Liver (tissue), 9 donors: ENCODE data around the gene TRIM69. TPM values are rescaled to one million over a fixed set of nuclear protein-coding genes. Genes with fewer than 3 reads are reported as not detected.

Source experiments
- DNase-seq: peaks from one replicate; pipeline ENCODE4 v3.0.0-alpha.2; 2017; ENCODE audit warnings: low spot score
- H3K27ac ChIP-seq, 2 donors: one replicate each; pipeline ENCODE4 v1.7.0; 2013; ENCODE audit warnings: inconsistent platforms in 2 of 2, low read length in 2 of 2, control low read depth in 1 of 2, low read depth in 1 of 2, mild to moderate bottlenecking in 1 of 2
- H3K27me3 ChIP-seq, 4 donors: one replicate each; pipeline versions ENCODE4 v1.6.1 to v1.7.0; 2013; ENCODE audit warnings: low read length in 3 of 4, inconsistent platforms in 1 of 4, mild to moderate bottlenecking in 1 of 4, moderate library complexity in 1 of 4; ENCODE audit not compliant: control insufficient read depth in 4 of 4, insufficient read depth in 4 of 4
- H3K36me3 ChIP-seq, 4 donors: one replicate each; pipeline versions ENCODE4 v1.6.1 to v1.7.0; 2013; ENCODE audit warnings: low read length in 3 of 4, mild to moderate bottlenecking in 3 of 4, low read depth in 1 of 4, moderate library complexity in 1 of 4; ENCODE audit not compliant: control insufficient read depth in 4 of 4, insufficient read depth in 3 of 4
- H3K4me1 ChIP-seq, 4 donors: one replicate each; pipeline versions ENCODE4 v1.6.1 to v1.7.0; 2013; ENCODE audit warnings: low read length in 3 of 4, mild to moderate bottlenecking in 3 of 4, moderate library complexity in 1 of 4; ENCODE audit not compliant: control insufficient read depth in 4 of 4, insufficient read depth in 4 of 4
- H3K4me3 ChIP-seq, 3 donors: one replicate each; pipeline versions ENCODE4 v1.6.1 to v1.7.0; 2013; ENCODE audit warnings: low read length in 3 of 3, control low read depth in 1 of 3, low read depth in 1 of 3, mild to moderate bottlenecking in 1 of 3
- H3K9ac ChIP-seq, 2 donors: one replicate each; pipeline ENCODE4 v1.7.0; 2013; ENCODE audit warnings: low read length in 2 of 2, mild to moderate bottlenecking in 2 of 2, moderate library complexity in 2 of 2, control low read depth in 1 of 2, low read depth in 1 of 2
- H3K9me3 ChIP-seq, 4 donors: one replicate each; pipeline versions ENCODE4 v1.6.1 to v1.7.0; 2013; ENCODE audit warnings: low read length in 3 of 4; ENCODE audit not compliant: control insufficient read depth in 4 of 4
- ATF3 ChIP-seq: IDR thresholded peaks from 2 replicates; pipeline ENCODE4 v1.6.1; 2016; ENCODE audit warnings: antibody characterized with exemption
- CTCF ChIP-seq: fragments of 150-350 bp; IDR thresholded peaks from 2 replicates; pipeline ENCODE4 v1.5.1; 2017; ENCODE audit warnings: improper control_type of control experiment, low read depth, low read length; ENCODE audit not compliant: missing input control
- EGR1 ChIP-seq, 2 donors: IDR thresholded peaks; 2 replicates each; pipeline ENCODE4 v1.6.1; 2016 to 2018; ENCODE audit warnings: antibody characterized with exemption in 2 of 2, low read depth in 2 of 2
- FOXA1 ChIP-seq: IDR thresholded peaks from 2 replicates; pipeline ENCODE4 v1.6.1; 2016; ENCODE audit warnings: antibody characterized with exemption
- FOXA2 ChIP-seq: IDR thresholded peaks from 2 replicates; pipeline ENCODE4 v1.6.1; 2016; ENCODE audit warnings: antibody characterized with exemption
- GABPA ChIP-seq, 2 donors: IDR thresholded peaks in 1 of 2; conservative IDR thresholded peaks in 1 of 2; 2 replicates each; pipeline ENCODE4 v1.6.1; 2016; ENCODE audit warnings: antibody characterized with exemption in 2 of 2, mild to moderate bottlenecking in 1 of 2, moderate library complexity in 1 of 2
- HNF4A ChIP-seq, 2 donors: conservative IDR thresholded peaks; 2 replicates each; pipeline ENCODE4 v1.6.1; 2016; ENCODE audit warnings: antibody characterized with exemption in 2 of 2, mild to moderate bottlenecking in 2 of 2
- HNF4G ChIP-seq: IDR thresholded peaks from 2 replicates; pipeline ENCODE4 v1.6.1; 2016; ENCODE audit warnings: antibody characterized with exemption
- JUND ChIP-seq, 2 donors: IDR thresholded peaks; 2 replicates each; pipeline ENCODE4 v1.6.1; 2016; ENCODE audit warnings: antibody characterized with exemption in 2 of 2
- MAX ChIP-seq: IDR thresholded peaks from 2 replicates; pipeline ENCODE4 v1.6.1; 2016; ENCODE audit warnings: antibody characterized with exemption
- NR2F2 ChIP-seq: IDR thresholded peaks from 2 replicates; pipeline ENCODE4 v1.6.1; 2016; ENCODE audit warnings: antibody characterized with exemption
- RAD21 ChIP-seq, 2 donors: IDR thresholded peaks; 2 replicates each; pipeline ENCODE4 v1.6.1; 2016; ENCODE audit warnings: antibody characterized with exemption in 2 of 2, mild to moderate bottlenecking in 2 of 2
- REST ChIP-seq: IDR thresholded peaks from 2 replicates; pipeline ENCODE4 v1.6.1; 2016; ENCODE audit warnings: antibody characterized with exemption, mild to moderate bottlenecking
- RXRA ChIP-seq, 2 donors: IDR thresholded peaks; 2 replicates each; pipeline ENCODE4 v1.6.1; 2017 to 2018; ENCODE audit warnings: antibody characterized with exemption in 2 of 2, mild to moderate bottlenecking in 1 of 2
- SP1 ChIP-seq: IDR thresholded peaks from 2 replicates; pipeline ENCODE4 v1.6.1; 2018; ENCODE audit warnings: antibody characterized with exemption, mild to moderate bottlenecking
- TAF1 ChIP-seq: conservative IDR thresholded peaks from 2 replicates; pipeline ENCODE4 v1.6.1; 2016; ENCODE audit warnings: antibody characterized with exemption, mild to moderate bottlenecking
- YY1 ChIP-seq: IDR thresholded peaks from 2 replicates; pipeline ENCODE4 v1.6.1; 2016; ENCODE audit warnings: antibody characterized with exemption, mild to moderate bottlenecking
- ZBTB33 ChIP-seq: IDR thresholded peaks from 2 replicates; pipeline ENCODE4 v1.6.1; 2016; ENCODE audit warnings: antibody characterized with exemption
- WGBS: extraction: QIAGEN DNeasy Blood & Tissue Kit; methylation state at CpG from one replicate; pipeline ENCODE4 v1.1.7; 2013; 5-methylcytosine and 5-hydroxymethylcytosine counted together
- polyA plus RNA-seq, 2 donors: library from polyadenylated mRNA; stranded (reverse) in 1 of 2; unstranded in 1 of 2; fragments of 200-250 nt in 1 of 2; fragments of >200 nt in 1 of 2; fragmentation: Nextera tagmentation in 1 of 2; extraction: Ambion mirVana in 1 of 2; gene quantifications; one replicate each; pipeline versions ENCODE4 v1.2.1 to v1.2.3, GENCODE V29; 2013 to 2015
- total RNA-seq, 2 donors: library from RNA; depleted of rRNA; stranded (reverse); fragments of >200 nt; gene quantifications; one replicate each; pipeline ENCODE4 v1.2.3, GENCODE V29; 2014
- donor health status: healthy.
- donor health status: healthy.
- donor health status: healthy.
- donor health status: healthy.
- donor health status: healthy.

TRIM69 gene
- total and polyA plus RNA-seq, 4 donors: 3.6 to 10.0 (median 5.3) TPM

GRCh38 chr15:44790215-44790614 is 53.9 kb downstream of the TRIM69 start:
- 73% methylated on average over 2 of the region's 2 CpGs for WGBS
- no peaks in the 10 kb centered on the region for H3K4me1 ChIP-seq
- no peak overlapping the region for H3K9ac ChIP-seq
- H3K27me3 ChIP-seq: no peaks in the 10 kb centered on the region
- DNase-seq: no peak
- H3K36me3 ChIP-seq: no peaks in the 10 kb centered on the region
- no peaks in the 10 kb centered on the region for H3K9me3 ChIP-seq
- no peak overlapping the region for H3K4me3 ChIP-seq
- TF ChIP-seq SP1: no peak
- no peak for TF ChIP-seq HNF4A (conservative IDR thresholded peaks at IDR 0.05)
- no peak for TF ChIP-seq FOXA1
- no peak for TF ChIP-seq HNF4G
- no peak overlapping the region for H3K27ac ChIP-seq

GRCh38 chr15:44790656-44791055 is 54.3 kb downstream of the TRIM69 start:
- no peaks in the 10 kb centered on the region for H3K4me1 ChIP-seq
- H3K4me3 ChIP-seq: no peak overlapping the region
- no peaks in the 10 kb centered on the region for H3K27me3 ChIP-seq
- no peaks in the 10 kb centered on the region for H3K36me3 ChIP-seq
- no peaks in the 10 kb centered on the region for H3K9me3 ChIP-seq
- H3K27ac ChIP-seq: no peak overlapping the region
- no peak for DNase-seq
- 97% methylated on average over 3 of the region's 3 CpGs for WGBS
- no peak overlapping the region for H3K9ac ChIP-seq
- TF ChIP-seq HNF4G (no peak), EGR1 (IDR thresholded peaks at IDR 0.05; ENCODE audit: low read depth in 2 of 2) (no peak), TAF1 (no peak), ATF3 (no peak), NR2F2 (no peak), JUND (IDR thresholded peaks at IDR 0.05) (no peak), ZBTB33 (no peak), SP1 (no peak), YY1 (no peak), MAX (no peak), HNF4A (conservative IDR thresholded peaks at IDR 0.05) (no peak), FOXA1 (no peak), FOXA2 (no peak), RAD21 (IDR thresholded peaks at IDR 0.05) (no peak), CTCF (no peak), GABPA (IDR thresholded peaks at IDR 0.05 in 1 of 2, conservative IDR thresholded peaks at IDR 0.05 in 1 of 2) (no peak), REST (no peak), RXRA (IDR thresholded peaks at IDR 0.05) (no peak)
